Stomach smooth muscle (tissue), 2 donors: ENCODE results near the gene FAM81B.
"Not testable (repeated sequence)": the region's sequence is repeated elsewhere in the genome, so short reads cannot be mapped to it uniquely, and the experiment has no call there.

ENCODE experiments used
- H3K27ac ChIP-seq: one replicate; pipeline ENCODE4 v1.7.0; 2013; ENCODE audit warnings: mild to moderate bottlenecking, low read length, inconsistent platforms
- H3K27me3 ChIP-seq, 2 donors: one replicate each; pipeline ENCODE4 v1.7.0; 2013; ENCODE audit warnings: low read length in 2 of 2; ENCODE audit not compliant: insufficient read depth in 2 of 2, control insufficient read depth in 1 of 2
- H3K36me3 ChIP-seq, 2 donors: one replicate each; pipeline ENCODE4 v1.7.0; 2013; ENCODE audit warnings: low read length in 2 of 2; ENCODE audit not compliant: control insufficient read depth in 2 of 2, insufficient read depth in 2 of 2
- H3K4me1 ChIP-seq: one replicate; pipeline ENCODE4 v1.7.0; 2013; ENCODE audit warnings: low read length; ENCODE audit not compliant: control insufficient read depth, insufficient read depth
- H3K4me3 ChIP-seq, 2 donors: one replicate each; pipeline ENCODE4 v1.7.0; 2013; ENCODE audit warnings: low read length in 2 of 2
- H3K9ac ChIP-seq, 2 donors: one replicate each; pipeline ENCODE4 v1.7.0; 2013; ENCODE audit warnings: low read length in 2 of 2, mild to moderate bottlenecking in 1 of 2
- H3K9me3 ChIP-seq, 2 donors: one replicate each; pipeline ENCODE4 v1.7.0; 2013; ENCODE audit warnings: low read length in 2 of 2; ENCODE audit not compliant: control insufficient read depth in 2 of 2
- donor health status: healthy.
- donor health status: Pancreatic carcinoma.

FAM81B gene, protein sequence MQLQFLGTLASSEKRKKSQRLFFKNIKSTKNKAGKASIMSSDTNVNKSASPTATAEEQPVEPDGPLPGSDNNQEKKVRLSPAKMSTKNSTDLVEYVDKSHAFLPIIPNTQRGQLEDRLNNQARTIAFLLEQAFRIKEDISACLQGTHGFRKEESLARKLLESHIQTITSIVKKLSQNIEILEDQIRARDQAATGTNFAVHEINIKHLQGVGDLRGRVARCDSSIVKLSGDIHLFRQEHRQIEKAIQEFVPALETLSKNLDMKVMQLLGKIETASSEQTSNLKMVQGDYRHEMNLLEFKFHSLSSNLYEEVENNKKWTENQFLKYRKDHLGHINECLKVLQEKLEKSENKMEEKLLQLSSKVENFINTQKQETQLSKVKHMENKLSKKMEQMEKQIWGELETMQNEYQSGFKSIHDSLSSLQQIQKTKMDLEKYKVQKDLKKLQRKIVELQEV

DNA sequence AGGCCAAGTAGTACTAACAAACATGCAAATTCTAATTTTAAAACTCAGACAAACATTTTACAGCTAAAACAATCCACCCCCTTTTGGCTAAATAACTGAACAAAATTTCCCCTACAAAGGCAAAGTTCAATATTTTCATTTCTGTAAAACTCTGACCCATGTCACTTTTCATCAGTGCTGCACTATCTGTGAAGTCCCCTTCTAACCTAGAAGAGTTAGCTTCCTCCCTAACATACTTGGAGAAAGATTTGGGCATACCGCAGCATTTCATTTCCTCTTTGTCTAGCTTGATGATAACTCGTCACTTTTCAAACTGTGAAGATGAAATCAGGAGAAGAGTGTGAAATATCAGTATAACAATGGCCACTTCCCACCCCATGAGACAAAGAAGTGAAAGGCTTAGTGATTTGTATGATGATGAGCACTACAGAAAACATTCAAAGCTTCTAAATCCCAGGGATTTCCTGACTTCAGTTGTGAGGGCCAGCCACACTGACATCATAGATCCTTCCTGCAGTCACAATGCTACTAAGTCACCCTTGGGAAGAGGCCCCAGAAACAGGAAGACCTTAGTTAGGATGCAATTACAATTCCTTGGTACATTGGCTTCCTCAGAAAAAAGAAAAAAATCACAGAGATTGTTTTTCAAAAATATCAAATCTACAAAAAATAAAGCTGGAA is at the start of gene FAM81B:
TSS of gene FAM81B (plus strand) at position 555 of the 681 bp plus-strand sequence. CDS start at position 579, 24 bp downstream.
- Histone ChIP-seq H3K9me3 (no peaks in the 10 kb centered on the region), H3K4me1 (no peaks in the 10 kb centered on the region), H3K9ac (no peak within 1 kb of the TSS), H3K27me3 (no peaks in the 10 kb centered on the region), H3K4me3 (no peak within 1 kb of the TSS), H3K27ac (no peak within 1 kb of the TSS), H3K36me3 (no peaks in the 10 kb centered on the region)

DNA sequence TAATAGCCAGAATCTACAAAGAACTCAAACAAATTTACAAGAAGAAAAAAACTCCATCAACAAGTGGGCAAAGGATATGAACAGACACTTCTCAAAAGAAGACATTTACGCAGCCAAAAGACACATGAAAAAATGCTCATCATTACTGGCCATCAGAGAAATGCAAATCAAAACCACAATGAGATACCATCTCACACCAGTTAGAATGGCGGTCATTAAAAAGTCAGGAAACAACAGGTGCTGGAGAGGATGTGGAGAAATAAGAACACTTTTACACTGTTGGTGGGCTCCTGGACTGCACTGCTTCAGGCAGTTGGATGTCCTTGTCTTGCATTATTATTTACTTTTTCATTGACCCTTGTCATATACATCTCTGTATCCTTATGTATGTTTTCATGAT is 49.7 kb upstream of the FAM81B start:
- H3K27ac ChIP-seq, H3K4me3 ChIP-seq, H3K9me3 ChIP-seq, H3K27me3 ChIP-seq, H3K36me3 ChIP-seq, H3K9ac ChIP-seq, H3K4me1 ChIP-seq: not testable (repeated sequence)

DNA sequence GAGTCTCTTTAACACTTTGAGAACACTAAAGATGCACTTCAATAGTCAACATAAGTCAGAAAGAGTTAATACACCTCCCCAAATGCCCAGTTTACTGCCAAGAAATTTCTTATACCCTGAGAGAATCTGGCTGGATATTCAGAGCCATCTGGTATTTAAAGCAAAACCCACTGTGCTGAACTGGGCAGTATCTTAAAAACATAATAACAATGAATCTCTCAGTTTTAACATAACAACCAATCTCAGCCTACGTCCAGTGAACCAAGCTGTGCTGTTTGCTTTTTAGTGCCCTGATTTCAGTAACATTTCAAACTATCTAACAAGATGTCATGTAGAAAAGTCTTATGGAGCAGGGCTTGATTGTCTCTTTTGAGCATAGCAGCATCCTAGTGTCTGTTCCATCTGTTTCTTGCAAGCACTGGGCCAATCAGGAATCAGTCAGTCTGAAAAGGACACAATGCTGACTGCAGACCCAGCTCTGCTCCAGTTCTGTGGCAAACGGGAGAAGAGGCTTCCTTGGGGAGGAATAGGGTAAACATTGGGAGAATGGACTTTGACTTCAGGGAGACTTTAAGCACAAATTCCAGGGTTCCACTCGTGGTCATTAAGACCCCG is 43.6 kb upstream of the FAM81B start:
- H3K4me3 ChIP-seq = no peak overlapping the region
- no peaks in the 10 kb centered on the region for H3K4me1 ChIP-seq
- no peaks in the 10 kb centered on the region for H3K9me3 ChIP-seq
- no peak overlapping the region for H3K27ac ChIP-seq
- H3K36me3 ChIP-seq = no peaks in the 10 kb centered on the region
- no peak overlapping the region for H3K9ac ChIP-seq
- no peaks in the 10 kb centered on the region for H3K27me3 ChIP-seq

DNA sequence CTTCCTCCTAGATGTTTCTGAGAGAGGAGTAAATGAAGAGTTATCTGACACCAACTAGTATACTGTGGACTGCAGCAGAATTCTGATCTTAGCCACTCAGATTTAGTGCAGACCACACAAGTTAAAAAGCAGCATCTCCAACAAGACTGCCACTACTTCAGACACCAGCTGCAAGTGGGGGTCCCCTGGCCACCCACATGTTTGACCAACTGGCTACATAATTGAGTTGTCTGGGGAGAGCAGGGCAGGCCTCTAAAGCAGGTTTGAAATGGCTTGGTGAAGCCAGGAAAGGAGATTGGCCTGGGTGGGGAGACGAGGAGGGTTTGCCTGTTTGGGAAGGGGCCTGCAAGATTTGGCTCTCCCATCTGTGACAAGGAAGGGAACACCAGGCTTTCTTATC is 40.5 kb upstream of the FAM81B start:
- Histone ChIP-seq H3K9ac (no peak overlapping the region), H3K27me3 (no peaks in the 10 kb centered on the region)

DNA sequence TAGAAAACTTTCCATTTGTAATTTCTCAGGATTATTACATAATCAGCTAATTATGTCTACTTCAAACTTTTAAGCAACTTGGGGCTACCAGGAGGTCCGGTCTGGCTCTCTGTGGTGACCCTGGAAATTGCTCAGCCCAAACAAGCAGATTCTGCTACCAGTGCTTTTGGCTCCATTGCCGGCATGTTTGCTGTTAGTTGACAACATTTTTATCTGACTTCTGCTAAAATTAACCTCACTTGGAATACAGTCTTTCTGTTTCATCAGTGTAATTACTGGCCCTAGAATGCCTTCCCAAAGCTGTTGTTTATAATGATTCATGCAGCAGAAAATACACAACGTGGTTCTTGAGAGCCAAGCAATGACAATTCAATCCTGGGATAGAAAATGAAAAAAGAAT is 38.5 kb upstream of the FAM81B start:
- Histone ChIP-seq H3K27ac (no peak overlapping the region), H3K4me3 (no peak overlapping the region), H3K36me3 (no peaks in the 10 kb centered on the region), H3K9me3 (no peaks in the 10 kb centered on the region), H3K4me1 (no peaks in the 10 kb centered on the region), H3K27me3 (no peaks in the 10 kb centered on the region), H3K9ac (no peak overlapping the region)

More for the DNA sequence above, 40.5 kb upstream of the FAM81B start:
- no peak overlapping the region for H3K4me3 ChIP-seq
- no peaks in the 10 kb centered on the region for H3K9me3 ChIP-seq
- H3K4me1 ChIP-seq = no peaks in the 10 kb centered on the region
- no peak overlapping the region for H3K27ac ChIP-seq
- no peaks in the 10 kb centered on the region for H3K36me3 ChIP-seq

DNA sequence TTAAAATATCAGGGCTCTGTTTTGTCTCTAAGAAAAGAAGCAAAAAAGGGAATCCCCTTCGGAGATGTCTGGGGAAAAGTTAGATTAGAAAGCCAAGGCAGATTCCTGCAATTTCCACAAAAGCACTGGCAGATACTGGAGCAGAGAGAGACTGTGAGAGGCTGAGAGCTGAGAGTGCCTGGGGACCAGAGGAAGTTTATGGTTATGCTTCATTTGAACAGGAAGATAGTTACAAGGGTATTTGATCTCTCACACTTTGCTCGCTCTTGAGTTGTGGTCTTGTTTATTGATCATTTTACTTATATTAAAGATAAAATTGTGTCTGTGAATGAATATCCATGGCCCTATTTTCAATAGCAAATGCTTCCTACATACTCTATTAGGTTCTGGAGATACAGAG is 32.8 kb upstream of the FAM81B start:
- no peaks in the 10 kb centered on the region for H3K4me1 ChIP-seq
- H3K27me3 ChIP-seq = no peaks in the 10 kb centered on the region
- H3K36me3 ChIP-seq = no peaks in the 10 kb centered on the region
- no peak overlapping the region for H3K4me3 ChIP-seq
- H3K9ac ChIP-seq = no peak overlapping the region
- no peak overlapping the region for H3K27ac ChIP-seq
- H3K9me3 ChIP-seq = no peaks in the 10 kb centered on the region

DNA sequence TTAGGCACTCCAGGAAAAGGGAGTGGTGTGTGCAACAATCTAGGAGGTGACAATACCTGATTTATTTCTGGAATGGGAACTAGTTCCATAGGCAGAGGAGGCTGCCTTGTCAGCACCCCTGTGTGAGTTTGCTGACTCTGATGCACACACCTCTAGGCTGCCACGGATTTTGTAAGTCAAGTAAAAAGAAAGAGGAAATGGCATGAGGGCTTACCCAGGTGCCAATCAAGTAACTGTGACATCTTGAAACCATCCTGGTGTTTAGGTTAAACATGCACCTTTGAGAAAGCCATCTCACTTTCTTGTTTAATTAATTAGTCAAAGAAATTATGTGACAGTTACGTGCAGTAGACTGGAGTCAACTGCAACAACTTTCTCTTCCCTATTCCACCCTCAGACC is 32.3 kb upstream of the FAM81B start:
- no peak overlapping the region for H3K9ac ChIP-seq
- no peaks in the 10 kb centered on the region for H3K4me1 ChIP-seq
- H3K4me3 ChIP-seq = no peak overlapping the region
- no peaks in the 10 kb centered on the region for H3K9me3 ChIP-seq
- H3K27me3 ChIP-seq = no peaks in the 10 kb centered on the region
- no peaks in the 10 kb centered on the region for H3K36me3 ChIP-seq
- H3K27ac ChIP-seq = no peak overlapping the region

DNA sequence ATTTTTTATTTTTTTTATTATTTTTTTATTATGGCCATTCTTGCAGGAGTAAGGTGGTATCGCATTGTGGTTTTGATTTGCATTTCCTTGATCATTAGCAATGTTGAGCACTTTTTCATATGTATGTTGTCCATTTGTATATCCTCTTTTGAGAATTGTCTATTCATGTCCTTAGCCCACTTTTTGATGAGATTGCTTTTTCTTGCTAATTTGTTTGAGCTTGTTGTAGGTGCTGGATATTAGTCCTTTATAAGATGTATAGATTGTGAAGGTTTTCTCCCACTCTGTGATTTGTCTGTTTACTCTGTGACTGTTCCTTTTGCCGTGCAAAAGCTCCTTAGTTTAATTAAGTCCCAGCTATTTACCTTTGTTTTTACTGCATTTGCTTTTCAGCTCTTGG is 30.5 kb upstream of the FAM81B start:
- not testable (repeated sequence) for H3K36me3 ChIP-seq, H3K4me3 ChIP-seq, H3K27me3 ChIP-seq, H3K4me1 ChIP-seq, H3K9ac ChIP-seq, H3K27ac ChIP-seq, H3K9me3 ChIP-seq

DNA sequence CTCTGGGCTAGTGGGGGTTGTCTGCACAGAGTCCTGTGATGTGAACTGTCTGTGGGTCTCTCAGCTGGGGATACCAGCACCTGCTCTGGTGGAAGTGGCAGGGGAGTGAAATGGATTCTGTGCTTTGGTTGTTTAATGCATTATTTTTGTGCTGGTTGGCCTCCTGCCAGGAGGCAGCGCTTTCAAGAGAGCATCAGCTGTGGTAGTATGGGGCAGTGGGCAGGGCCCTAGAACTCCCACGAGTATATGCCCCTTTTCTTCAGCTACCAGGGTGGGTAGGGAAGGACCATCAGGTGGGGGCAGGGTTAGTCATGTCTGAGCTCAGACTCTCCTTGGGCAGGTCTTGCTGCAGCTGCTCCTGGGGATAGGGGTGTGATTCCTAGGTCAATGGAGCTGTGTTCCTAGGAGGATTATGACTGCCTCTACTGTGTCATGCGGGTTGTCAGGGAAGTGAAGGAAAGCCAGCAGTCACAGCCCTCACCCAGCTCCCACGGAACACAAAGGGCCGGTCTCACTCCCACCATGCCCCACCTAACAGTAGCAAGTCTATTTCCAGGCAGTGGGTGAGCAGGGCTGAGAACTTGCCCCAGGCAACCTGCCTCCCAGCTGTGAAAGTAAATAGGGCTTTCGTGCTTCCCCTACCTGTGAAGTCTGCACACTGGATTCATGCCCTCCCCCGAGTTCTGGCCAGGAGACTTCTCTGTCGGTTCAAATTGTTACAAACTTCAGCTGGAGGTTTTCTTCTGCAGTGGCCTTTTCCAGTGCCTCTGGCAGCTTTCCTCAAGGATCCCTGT is 25.7 kb upstream of the FAM81B start:
- H3K9ac ChIP-seq = no peak overlapping the region
- no peaks in the 10 kb centered on the region for H3K4me1 ChIP-seq
- H3K27me3 ChIP-seq = peaks cover 0 to 6% of the 10 kb centered on the region in 2 donors
- H3K36me3 ChIP-seq = no peaks in the 10 kb centered on the region
- H3K27ac ChIP-seq = no peak overlapping the region
- no peak overlapping the region for H3K4me3 ChIP-seq
- no peaks in the 10 kb centered on the region for H3K9me3 ChIP-seq

DNA sequence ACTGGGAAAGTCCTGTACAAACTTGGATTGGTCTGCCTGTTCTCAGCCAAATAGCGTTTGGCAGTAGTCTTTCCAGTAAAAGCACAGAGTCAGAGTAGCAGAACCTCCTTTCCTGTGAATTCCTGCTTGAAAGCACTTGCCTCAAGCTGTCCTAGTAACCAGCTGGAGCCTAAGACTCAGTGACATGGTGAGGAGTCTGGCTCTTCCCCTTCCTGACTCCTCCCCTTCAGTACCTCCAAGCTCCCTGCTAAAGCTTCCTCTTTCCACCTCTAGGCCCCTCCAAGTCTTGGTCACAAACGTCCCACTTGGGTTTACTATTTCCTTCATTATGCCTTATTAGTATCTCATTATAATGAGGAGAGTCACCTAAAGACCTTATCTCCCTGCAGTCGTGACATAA is 21.4 kb upstream of the FAM81B start:
- no peak overlapping the region for H3K4me3 ChIP-seq
- no peak overlapping the region for H3K27ac ChIP-seq
- H3K27me3 ChIP-seq = peaks cover 0 to 6% of the 10 kb centered on the region in 2 donors

More for the DNA sequence above, 21.4 kb upstream of the FAM81B start:
- no peak overlapping the region for H3K9ac ChIP-seq
- H3K9me3 ChIP-seq = no peaks in the 10 kb centered on the region
- no peaks in the 10 kb centered on the region for H3K36me3 ChIP-seq
- no peaks in the 10 kb centered on the region for H3K4me1 ChIP-seq
